ENCODE results near the gene PHAF1. TPM values are rescaled to one million over a fixed set of nuclear protein-coding genes. Genes with fewer than 3 reads are reported as not detected.

The PHAF1 gene
- total and polyA plus RNA-seq, 2 of the 13 experiments (the other 11 are each of a cell fraction or from before 2014, with no cell fraction given), result 48.3 to 174 TPM

- no peak for TF ChIP-seq CERS6 (CRISPR knock-in tag; IDR thresholded peaks at IDR 0.05)
- peak; percentile 98 to 99 for TF ChIP-seq POLR2A (IDR thresholded peaks at IDR 0.05; ENCODE audit: insufficient read depth in 1 of 2, low read depth in 2 of 2, low read length in 2 of 2)
- TF ChIP-seq PAWR (CRISPR knock-in tag; IDR thresholded peaks at IDR 0.05; ENCODE audit: borderline replicate concordance), result no peak; the same call in 1 of the 2 replicates
- TF ChIP-seq SIN3B (IDR thresholded peaks at IDR 0.05; ENCODE audit: low read length), result peak; percentile 17; the same call in 1 of the 2 replicates
- TF ChIP-seq ETV6 (CRISPR knock-in tag; conservative IDR thresholded peaks at IDR 0.05), result 0 out of 2 replicates have a peak, but pooled peaks have one; percentile 35
- peak; percentile 68; the same call in 1 of the 2 replicates for TF ChIP-seq DNMT3B (CRISPR knock-in tag; conservative IDR thresholded peaks at IDR 0.05)
- TF ChIP-seq ATF1 (CRISPR knock-in tag; IDR thresholded peaks at IDR 0.05), result no peak
- peak; percentile 65; the same call in 1 of the 2 replicates for TF ChIP-seq MLXIP (CRISPR knock-in tag; IDR thresholded peaks at IDR 0.05; ENCODE audit: borderline replicate concordance)
- TF ChIP-seq RFX1 (IDR thresholded peaks at IDR 0.05), result peak; percentile 39; the same call in 1 of the 2 replicates
- TF ChIP-seq E2F5 (CRISPR knock-in tag; conservative IDR thresholded peaks at IDR 0.05), result peak; percentile 54; the same call in 1 of the 2 replicates
- no peak for TF ChIP-seq SRF (IDR thresholded peaks at IDR 0.05; ENCODE audit: low read depth, low read length)
- TF ChIP-seq PLSCR1 (CRISPR knock-in tag; IDR thresholded peaks at IDR 0.05; ENCODE audit: borderline replicate concordance), result peak; percentile 90; the same call in 1 of the 2 replicates
- TF ChIP-seq MXD1 (CRISPR knock-in tag; IDR thresholded peaks at IDR 0.05), result peak; percentile 66
- no peak; the same call in 1 of the 2 replicates for TF ChIP-seq ZNF7 (CRISPR knock-in tag; IDR thresholded peaks at IDR 0.05)
- peak; percentile 79 for TF ChIP-seq CREB1 (IDR thresholded peaks at IDR 0.05)
- peak; percentile 58 for TF ChIP-seq CREB1 (CRISPR knock-in tag; IDR thresholded peaks at IDR 0.05)
- no peak; the same call in 1 of the 2 replicates for TF ChIP-seq STAG1 (CRISPR knock-in tag; IDR thresholded peaks at IDR 0.05)
- peak; percentile 87 for TF ChIP-seq AGO2 (optimal IDR thresholded peaks at IDR 0.05; ENCODE audit: low read depth, low read length)
- no peak for TF ChIP-seq ZNF33A (CRISPR knock-in tag; IDR thresholded peaks at IDR 0.05; ENCODE audit: borderline replicate concordance)
- no peak; the same call in 1 of the 2 replicates for TF ChIP-seq ZNF773 (CRISPR knock-in tag; IDR thresholded peaks at IDR 0.05; ENCODE audit: borderline replicate concordance)
- TF ChIP-seq CREM (IDR thresholded peaks at IDR 0.05), result peak; percentile 74; the same call in 1 of the 2 replicates
- no peak for TF ChIP-seq CREM (CRISPR knock-in tag; IDR thresholded peaks at IDR 0.05)
- TF ChIP-seq FOSL1 (CRISPR knock-in tag; IDR thresholded peaks at IDR 0.05; ENCODE audit: borderline replicate concordance), result no peak
These were observed at the start of gene PHAF1 (continued) for GRCh38 chr16:67109407-67110135.

Measured in HepG2 (cell line).